Panc1 (cell line): Measurements from ENCODE around the gene ETV5. TPM values are rescaled to one million over a fixed set of nuclear protein-coding genes. Genes with fewer than 3 reads are reported as not detected.

Source experiments
- ATAC-seq: fragments of 200-7000 bp; cut with Tn5 transposase; 2 replicates; pipeline ENCODE4 v1.9.1; 2020; ENCODE audit warnings: mild to moderate bottlenecking, moderate library complexity
- BruUV-seq: library from RNA; stranded (reverse); fragments of 400-500 nt; replicated peaks from 2 replicates; lab custom pipeline; 2021; lab: Mats Ljungman, UMichigan
- CTCF ChIA-PET: fragments of 300-600 bp; sonication (Branson Sonifier 250); formaldehyde crosslinking; loops from one replicate; lab custom pipeline; 2022; ENCODE audit warnings: antibody characterized with exemption; lab: Charles Lee
- POLR2A ChIA-PET: fragments of 300-600 bp; sonication (Branson Sonifier 250); formaldehyde crosslinking; loops from one replicate; lab custom pipeline; 2022; ENCODE audit warnings: antibody characterized with exemption; lab: Charles Lee
- DNase-seq: peaks from one replicate; pipeline ENCODE4 v3.0.0-alpha.2; 2010; ENCODE audit warnings: low read depth, low spot score
- H3K27ac ChIP-seq: 2 replicates; pipeline ENCODE4 v1.5.1; 2011; ENCODE audit warnings: mild to moderate bottlenecking, low read length, inconsistent platforms
- H3K27me3 ChIP-seq: fragments of 200-500 bp; sonication (Bioruptor generic); 2 replicates; pipeline ENCODE4 v1.6.0; 2014; ENCODE audit warnings: low read length, inconsistent platforms; ENCODE audit not compliant: control insufficient read depth, insufficient read depth
- H3K36me3 ChIP-seq: fragments of 200-500 bp; sonication (Bioruptor generic); 2 replicates; pipeline ENCODE4 v1.5.1; 2014; ENCODE audit warnings: inconsistent platforms, mild to moderate bottlenecking, low read length, moderate library complexity; ENCODE audit not compliant: control insufficient read depth, insufficient read depth
- H3K4me1 ChIP-seq: 2 replicates; pipeline ENCODE4 v1.5.1; 2011; ENCODE audit warnings: inconsistent platforms, mild to moderate bottlenecking, low read length, moderate library complexity; ENCODE audit not compliant: control insufficient read depth, insufficient read depth
- H3K4me3 ChIP-seq, 2 experiments: 2 replicates each; pipeline ENCODE4 v1.5.1; 2011 to 2012; ENCODE audit warnings: low read depth in 2 of 2, low read length in 2 of 2, mild to moderate bottlenecking in 2 of 2, inconsistent platforms in 1 of 2, moderate library complexity in 1 of 2
- H3K9me3 ChIP-seq: fragments of 200-500 bp; sonication (Bioruptor generic); 2 replicates; pipeline ENCODE4 v1.5.1; 2014; ENCODE audit warnings: low read depth, mild to moderate bottlenecking, inconsistent platforms, low read length, moderate library complexity; ENCODE audit not compliant: control insufficient read depth, insufficient read depth
- POLR2AphosphoS5 ChIP-seq: IDR thresholded peaks from 2 replicates; pipeline ENCODE4 v1.6.1; 2012; ENCODE audit warnings: mild to moderate bottlenecking, low read depth, low read length, moderate library complexity
- REST ChIP-seq, 2 experiments: IDR thresholded peaks; 2 replicates each; pipeline ENCODE4 v1.6.1; 2011 to 2012; ENCODE audit warnings: low read depth in 2 of 2, control low read depth in 1 of 2, low read length in 1 of 2, mild to moderate bottlenecking in 1 of 2, moderate library complexity in 1 of 2; ENCODE audit not compliant: insufficient read depth in 1 of 2
- SIN3A ChIP-seq: IDR thresholded peaks from 2 replicates; pipeline ENCODE4 v1.6.1; 2012; ENCODE audit warnings: low read depth, mild to moderate bottlenecking, low read length, moderate library complexity, borderline replicate concordance; ENCODE audit not compliant: insufficient read depth
- TCF7L2 ChIP-seq: IDR thresholded peaks from 2 replicates; pipeline ENCODE4 v1.6.1; 2011; ENCODE audit warnings: mild to moderate bottlenecking, low read depth, low read length, inconsistent platforms
- in situ Hi-C: cut with HindIII; loops from 2 replicates; pipeline ENCODE4 v1.10.0; 2016; ENCODE audit warnings: low sequenced_read_pairs, low pct_unique_long_range_greater_than_20kb
- intact Hi-C: fragments of 100-400 bp; cut with micrococcal nuclease; formaldehyde crosslinking; loops from one replicate; pipeline ENCODE4 v1.10.0; 2022; ENCODE audit not compliant: unreplicated experiment
- total RNA-seq: library from RNA; stranded (reverse); gene quantifications from one replicate; pipeline ENCODE4 v1.2.1, GENCODE V29; 2021; ENCODE audit not compliant: unreplicated experiment
- TF ChIP-seq, protein P1 (sequence below): fragments of 450-650 bp; IDR thresholded peaks from 2 replicates; pipeline ENCODE4 v1.5.1; 2017; ENCODE audit warnings: mild to moderate bottlenecking

The ETV5 gene
- total RNA-seq, 1 experiment from 2014 or later: 79.3 TPM

DNA sequence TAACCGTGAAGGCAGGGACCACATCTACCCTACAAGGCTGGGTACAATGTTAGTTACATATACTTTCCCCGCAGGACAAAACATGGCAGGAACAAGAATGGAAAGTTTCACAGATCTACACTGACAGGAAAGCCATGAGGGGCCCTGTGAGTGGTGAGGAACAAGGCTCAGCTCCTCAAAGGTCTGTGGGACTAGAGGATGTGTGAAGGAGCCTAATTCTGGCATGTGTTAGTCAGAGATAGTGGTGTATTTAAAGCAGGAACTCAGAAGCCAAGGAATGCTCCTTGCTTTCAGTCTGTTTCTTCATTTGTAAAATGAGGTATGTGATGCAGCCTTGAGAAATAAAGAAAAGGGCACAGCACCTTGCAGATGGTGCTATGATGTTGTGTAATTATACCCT is 25.1 kb downstream of the ETV5 start:
- ChIA-PET CTCF (no interaction called here), POLR2A (interaction anchor here (0.5 kb wide), 1 partner anchor 102 kb away, joined by 7 read pairs; no protein-coding TSS in a partner anchor)
- Histone ChIP-seq H3K4me3 (no peak overlapping the region), H3K27me3 (no peaks in the 10 kb centered on the region), H3K4me1 (no peaks in the 10 kb centered on the region), H3K9me3 (no peaks in the 10 kb centered on the region), H3K27ac (no peak overlapping the region), H3K36me3 (peaks cover 16% of the 10 kb centered on the region; the same call in 1 of the 2 replicates)
- intact Hi-C loops: no loop called here
- BruUV-seq: no TSS peak
- DNase-seq (no peak), ATAC-seq (no peak)
- in situ Hi-C loops: no loop called here
- TF ChIP-seq, protein P1, sequence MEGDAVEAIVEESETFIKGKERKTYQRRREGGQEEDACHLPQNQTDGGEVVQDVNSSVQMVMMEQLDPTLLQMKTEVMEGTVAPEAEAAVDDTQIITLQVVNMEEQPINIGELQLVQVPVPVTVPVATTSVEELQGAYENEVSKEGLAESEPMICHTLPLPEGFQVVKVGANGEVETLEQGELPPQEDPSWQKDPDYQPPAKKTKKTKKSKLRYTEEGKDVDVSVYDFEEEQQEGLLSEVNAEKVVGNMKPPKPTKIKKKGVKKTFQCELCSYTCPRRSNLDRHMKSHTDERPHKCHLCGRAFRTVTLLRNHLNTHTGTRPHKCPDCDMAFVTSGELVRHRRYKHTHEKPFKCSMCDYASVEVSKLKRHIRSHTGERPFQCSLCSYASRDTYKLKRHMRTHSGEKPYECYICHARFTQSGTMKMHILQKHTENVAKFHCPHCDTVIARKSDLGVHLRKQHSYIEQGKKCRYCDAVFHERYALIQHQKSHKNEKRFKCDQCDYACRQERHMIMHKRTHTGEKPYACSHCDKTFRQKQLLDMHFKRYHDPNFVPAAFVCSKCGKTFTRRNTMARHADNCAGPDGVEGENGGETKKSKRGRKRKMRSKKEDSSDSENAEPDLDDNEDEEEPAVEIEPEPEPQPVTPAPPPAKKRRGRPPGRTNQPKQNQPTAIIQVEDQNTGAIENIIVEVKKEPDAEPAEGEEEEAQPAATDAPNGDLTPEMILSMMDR: no peak
- TF ChIP-seq REST (IDR thresholded peaks at IDR 0.05; ENCODE audit: insufficient read depth in 1 of 2, low read depth in 2 of 2, low read length in 1 of 2) (no peak), TCF7L2 (no peak), POLR2AphosphoS5 (no peak), SIN3A (no peak)

DNA sequence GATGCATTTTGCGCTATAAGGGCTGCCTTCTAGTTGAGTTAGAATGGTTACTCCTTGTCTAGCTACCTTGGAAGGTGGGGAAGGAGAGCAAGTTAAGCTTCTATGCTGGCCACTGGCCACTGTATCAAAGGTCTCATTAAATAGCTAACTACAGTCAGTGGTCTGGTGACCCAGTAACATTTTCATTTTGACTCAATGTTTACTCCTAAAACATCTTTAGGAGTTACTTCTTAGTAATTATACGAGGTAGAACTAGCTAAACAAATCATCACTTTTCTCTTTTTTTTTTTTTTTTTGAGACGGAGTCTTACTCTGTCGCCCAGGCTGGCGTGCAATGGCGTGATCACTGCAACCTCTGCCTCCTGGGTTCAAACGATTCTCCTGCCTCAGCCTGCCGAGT is 26.7 kb downstream of the ETV5 start:
- Histone ChIP-seq H3K9me3 (no peaks in the 10 kb centered on the region), H3K4me1 (no peaks in the 10 kb centered on the region), H3K4me3 (no peak overlapping the region), H3K36me3 (peaks cover 16% of the 10 kb centered on the region), H3K27ac (no peak overlapping the region), H3K27me3 (no peaks in the 10 kb centered on the region)
- no peak for ATAC-seq
- no peak for TF ChIP-seq REST (IDR thresholded peaks at IDR 0.05; ENCODE audit: insufficient read depth in 1 of 2, low read depth in 2 of 2, low read length in 1 of 2)
- TF ChIP-seq, protein P1: no peak
- TF ChIP-seq TCF7L2: no peak
- TF ChIP-seq SIN3A: no peak
- no peak for TF ChIP-seq POLR2AphosphoS5
- in situ Hi-C loops: no loop called here
- CTCF ChIA-PET: interaction anchor here (0.6 kb wide), 1 partner anchor 1874 kb away, joined by 3 read pairs; no protein-coding TSS in a partner anchor
- no TSS peak for BruUV-seq
- POLR2A ChIA-PET: interaction anchor here (0.6 kb wide), 1 partner anchor 47 kb away, joined by 7 read pairs; no protein-coding TSS in a partner anchor
- no peak for DNase-seq
- intact Hi-C loops: no loop called here
